Activated T-cell treated with anti-CD3 and anti-CD28 coated beads, Interleukin-2, amount 50 U/mL, for 4 hours (primary cell): ENCODE results near the gene BFSP1. TPM values are rescaled to one million over a fixed set of nuclear protein-coding genes. Genes with fewer than 3 reads are reported as not detected.

Source experiments
- ATAC-seq, 2 donors: fragments of 200-7000 bp; cut with Tn5 transposase; one replicate each; pipeline ENCODE4 v1.10.0; 2021
- DNase-seq: peaks from one replicate; pipeline ENCODE4 v3.0.0-alpha.2; 2020
- H3K27me3 Mint-ChIP-seq: one replicate; pipeline ENCODE4 v1.8.0; 2021; ENCODE audit warnings: low read depth, mixed read lengths
- H3K36me3 Mint-ChIP-seq: one replicate; pipeline ENCODE4 v1.8.0; 2022; ENCODE audit warnings: mixed read lengths; ENCODE audit not compliant: insufficient read depth
- H3K4me1 Mint-ChIP-seq: one replicate; pipeline ENCODE4 v1.8.0; 2021; ENCODE audit warnings: low read depth, mixed read lengths
- H3K4me3 Mint-ChIP-seq: one replicate; pipeline ENCODE4 v1.8.0; 2021; ENCODE audit warnings: mild to moderate bottlenecking, moderate library complexity, mixed read lengths
- H3K9me3 Mint-ChIP-seq: one replicate; pipeline ENCODE4 v1.8.0; 2021; ENCODE audit warnings: mixed read lengths
- total RNA-seq, 3 donors: library from RNA; stranded (reverse); gene quantifications; one replicate each; pipeline ENCODE4 v1.2.1, GENCODE V29; 2021

The BFSP1 gene
- total RNA-seq, 3 donors from 2014 or later: 0.15 to 0.45 (median 0.16) TPM

- no peak for ATAC-seq
- peaks cover 13% of the 10 kb centered on the region for H3K27me3 Mint-ChIP-seq
Measured at GRCh38 chr20:17542481-17542880, 11.3 kb upstream of the BFSP1 start.

GRCh38 chr20:17541996-17542395, 10.8 kb upstream of the BFSP1 start:
- H3K4me3 Mint-ChIP-seq: no peak overlapping the region

More at GRCh38 chr20:17542481-17542880, 11.3 kb upstream of the BFSP1 start:
- no peak for DNase-seq
- no peaks in the 10 kb centered on the region for H3K36me3 Mint-ChIP-seq
- H3K4me3 Mint-ChIP-seq: no peak overlapping the region
- no peaks in the 10 kb centered on the region for H3K9me3 Mint-ChIP-seq
- no peaks in the 10 kb centered on the region for H3K4me1 Mint-ChIP-seq

GRCh38 chr20:17541596-17541995, 10.4 kb upstream of the BFSP1 start:
- DNase-seq (no peak), ATAC-seq (no peak)
- no peaks in the 10 kb centered on the region for H3K4me1 Mint-ChIP-seq
- no peaks in the 10 kb centered on the region for H3K9me3 Mint-ChIP-seq
- H3K4me3 Mint-ChIP-seq: no peak overlapping the region
- H3K36me3 Mint-ChIP-seq: no peaks in the 10 kb centered on the region
- peaks cover 15% of the 10 kb centered on the region for H3K27me3 Mint-ChIP-seq

More at GRCh38 chr20:17541996-17542395, 10.8 kb upstream of the BFSP1 start:
- H3K27me3 Mint-ChIP-seq: peaks cover 15% of the 10 kb centered on the region
- H3K36me3 Mint-ChIP-seq: no peaks in the 10 kb centered on the region
- DNase-seq: no peak
- no peak for ATAC-seq
- H3K4me1 Mint-ChIP-seq: no peaks in the 10 kb centered on the region
- H3K9me3 Mint-ChIP-seq: no peaks in the 10 kb centered on the region

- DNase-seq (no peak), ATAC-seq (peak; percentile 36 to 65)
- H3K36me3 Mint-ChIP-seq: no peaks in the 10 kb centered on the region
- H3K4me3 Mint-ChIP-seq: no peak overlapping the region
- peaks cover 5% of the 10 kb centered on the region for H3K4me1 Mint-ChIP-seq
- peaks cover 15% of the 10 kb centered on the region for H3K27me3 Mint-ChIP-seq
- H3K9me3 Mint-ChIP-seq: no peaks in the 10 kb centered on the region
Measured at GRCh38 chr20:17538517-17539170, 7.5 kb upstream of the BFSP1 start.

GRCh38 chr20:17537959-17538358, 6.8 kb upstream of the BFSP1 start:
- Mint-ChIP-seq H3K4me1 (peaks cover 5% of the 10 kb centered on the region), H3K4me3 (no peak overlapping the region), H3K36me3 (no peaks in the 10 kb centered on the region), H3K9me3 (no peaks in the 10 kb centered on the region), H3K27me3 (peaks cover 15% of the 10 kb centered on the region)
- ATAC-seq (no peak), DNase-seq (no peak)

- no peak overlapping the region for H3K4me3 Mint-ChIP-seq
- peak; percentile 97 for ATAC-seq
- peaks cover 14% of the 10 kb centered on the region for H3K27me3 Mint-ChIP-seq
- H3K36me3 Mint-ChIP-seq: no peaks in the 10 kb centered on the region
- H3K9me3 Mint-ChIP-seq: no peaks in the 10 kb centered on the region
- peak; percentile 51 for DNase-seq
- H3K4me1 Mint-ChIP-seq: peaks cover 5% of the 10 kb centered on the region
Measured at GRCh38 chr20:17536944-17537444, 5.8 kb upstream of the BFSP1 start.

- no peak overlapping the region for H3K4me3 Mint-ChIP-seq
- H3K9me3 Mint-ChIP-seq: no peaks in the 10 kb centered on the region
- no peak for DNase-seq
- peaks cover 15% of the 10 kb centered on the region for H3K27me3 Mint-ChIP-seq
- H3K4me1 Mint-ChIP-seq: peaks cover 15% of the 10 kb centered on the region
- no peak for ATAC-seq
- H3K36me3 Mint-ChIP-seq: no peaks in the 10 kb centered on the region
Measured at GRCh38 chr20:17534077-17534476, 2.9 kb upstream of the BFSP1 start.

GRCh38 chr20:17533396-17533795, 2.2 kb upstream of the BFSP1 start:
- Mint-ChIP-seq H3K36me3 (no peaks in the 10 kb centered on the region), H3K9me3 (no peaks in the 10 kb centered on the region), H3K4me3 (no peak overlapping the region), H3K4me1 (peaks cover 15% of the 10 kb centered on the region), H3K27me3 (peaks cover 15% of the 10 kb centered on the region)
- DNase-seq (no peak), ATAC-seq (no peak)

- Mint-ChIP-seq H3K9me3 (no peaks in the 10 kb centered on the region), H3K4me3 (peak overlapping the region; percentile 81), H3K36me3 (no peaks in the 10 kb centered on the region), H3K27me3 (peaks cover 9% of the 10 kb centered on the region), H3K4me1 (peaks cover 15% of the 10 kb centered on the region)
- no peak for DNase-seq
- no peak for ATAC-seq
Measured at GRCh38 chr20:17531665-17532025, 466 bp upstream of the BFSP1 start.

GRCh38 chr20:17530153-17530552, 1.0 kb downstream of the BFSP1 start:
- DNase-seq: no peak
- no peaks in the 10 kb centered on the region for H3K9me3 Mint-ChIP-seq
- peaks cover 15% of the 10 kb centered on the region for H3K4me1 Mint-ChIP-seq
- no peak for ATAC-seq
- no peaks in the 10 kb centered on the region for H3K36me3 Mint-ChIP-seq
- H3K4me3 Mint-ChIP-seq: peak overlapping the region; percentile 73
- H3K27me3 Mint-ChIP-seq: peaks cover 9% of the 10 kb centered on the region

GRCh38 chr20:17529586-17529985, 1.6 kb downstream of the BFSP1 start:
- no peak for DNase-seq
- Mint-ChIP-seq H3K9me3 (no peaks in the 10 kb centered on the region), H3K27me3 (peaks cover 9% of the 10 kb centered on the region), H3K4me3 (no peak overlapping the region), H3K4me1 (peaks cover 15% of the 10 kb centered on the region), H3K36me3 (no peaks in the 10 kb centered on the region)
- ATAC-seq: no peak

GRCh38 chr20:17525650-17526049, 5.5 kb downstream of the BFSP1 start:
- no peaks in the 10 kb centered on the region for H3K9me3 Mint-ChIP-seq

GRCh38 chr20:17525132-17525531, 6.0 kb downstream of the BFSP1 start:
- Mint-ChIP-seq H3K27me3 (peaks cover 4% of the 10 kb centered on the region), H3K4me1 (peaks cover 2% of the 10 kb centered on the region), H3K9me3 (no peaks in the 10 kb centered on the region), H3K36me3 (no peaks in the 10 kb centered on the region), H3K4me3 (no peak overlapping the region)
- ATAC-seq (no peak), DNase-seq (no peak)

More at GRCh38 chr20:17525650-17526049, 5.5 kb downstream of the BFSP1 start:
- Mint-ChIP-seq H3K27me3 (peaks cover 9% of the 10 kb centered on the region), H3K4me3 (no peak overlapping the region), H3K36me3 (no peaks in the 10 kb centered on the region), H3K4me1 (peaks cover 6% of the 10 kb centered on the region)
- ATAC-seq (peak; percentile 65 to 71), DNase-seq (no peak)

- DNase-seq: no peak
- H3K36me3 Mint-ChIP-seq: no peaks in the 10 kb centered on the region
- peaks cover 3% of the 10 kb centered on the region for H3K27me3 Mint-ChIP-seq
- no peaks in the 10 kb centered on the region for H3K9me3 Mint-ChIP-seq
- no peak for ATAC-seq
- peaks cover 2% of the 10 kb centered on the region for H3K4me1 Mint-ChIP-seq
- no peak overlapping the region for H3K4me3 Mint-ChIP-seq
Measured at GRCh38 chr20:17524560-17524959, 6.6 kb downstream of the BFSP1 start.

GRCh38 chr20:17523326-17523725, 7.9 kb downstream of the BFSP1 start:
- peaks cover 2% of the 10 kb centered on the region for H3K4me1 Mint-ChIP-seq
- no peak overlapping the region for H3K4me3 Mint-ChIP-seq

More at GRCh38 chr20:17523326-17523725, 7.9 kb downstream of the BFSP1 start:
- Mint-ChIP-seq H3K9me3 (no peaks in the 10 kb centered on the region), H3K36me3 (no peaks in the 10 kb centered on the region), H3K27me3 (no peaks in the 10 kb centered on the region)
- ATAC-seq (no peak), DNase-seq (no peak)
